Measurements from ENCODE around the gene LRP1B.

The LRP1B gene

GRCh38 chr2:140814141-140814540 lies 1316.7 kb downstream of the LRP1B start:
- H3K27ac ChIP-seq (ENCODE audit: low read length): no peak overlapping the region
- no peaks in the 10 kb centered on the region for H3K27me3 ChIP-seq (ENCODE audit: control insufficient read depth in 1 of 2, insufficient read depth in 2 of 2, low read length in 2 of 2)
- no peak overlapping the region for H3K9ac ChIP-seq (ENCODE audit: low read length in 2 of 2)
- H3K9me3 ChIP-seq (ENCODE audit: control insufficient read depth in 2 of 2, low read length in 2 of 2): no peaks in the 10 kb centered on the region
- H3K4me1 ChIP-seq (ENCODE audit: control insufficient read depth, insufficient read depth, low read length): no peaks in the 10 kb centered on the region
- no peak overlapping the region for H3K4me3 ChIP-seq (ENCODE audit: low read length in 2 of 2)
- H3K36me3 ChIP-seq (ENCODE audit: control insufficient read depth in 2 of 2, insufficient read depth in 2 of 2, low read length in 2 of 2): no peaks in the 10 kb centered on the region

DNA sequence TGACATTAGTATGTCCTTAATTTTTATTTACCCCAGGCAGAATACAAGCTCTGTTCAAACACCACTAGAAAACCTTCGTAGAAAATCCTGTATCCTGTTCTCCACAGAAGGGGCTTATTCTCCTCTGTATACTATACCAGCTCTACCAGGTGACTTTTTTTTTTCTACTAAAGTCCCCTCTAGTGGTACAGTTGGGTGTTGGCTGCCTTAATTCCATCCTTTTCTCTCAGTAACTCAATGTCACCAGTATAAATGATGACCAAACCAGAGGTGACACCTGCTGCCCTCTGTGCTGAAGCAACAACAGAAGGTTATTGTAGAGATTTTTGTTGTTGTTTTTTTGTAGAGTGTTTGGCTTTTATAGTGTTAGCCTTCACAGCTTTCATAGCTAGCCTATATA lies 1322.0 kb downstream of the LRP1B start:
- Histone ChIP-seq H3K27me3 (ENCODE audit: control insufficient read depth in 1 of 2, insufficient read depth in 2 of 2, low read length in 2 of 2) (no peaks in the 10 kb centered on the region), H3K9ac (ENCODE audit: low read length in 2 of 2) (no peak overlapping the region)

GRCh38 chr2:140808211-140808610 lies 1322.6 kb downstream of the LRP1B start:
- Histone ChIP-seq H3K4me3 (ENCODE audit: low read length in 2 of 2) (no peak overlapping the region), H3K4me1 (ENCODE audit: control insufficient read depth, insufficient read depth, low read length) (no peaks in the 10 kb centered on the region), H3K9me3 (ENCODE audit: control insufficient read depth in 2 of 2, low read length in 2 of 2) (no peaks in the 10 kb centered on the region), H3K27me3 (ENCODE audit: control insufficient read depth in 1 of 2, insufficient read depth in 2 of 2, low read length in 2 of 2) (no peaks in the 10 kb centered on the region), H3K27ac (ENCODE audit: low read length) (no peak overlapping the region), H3K36me3 (ENCODE audit: control insufficient read depth in 2 of 2, insufficient read depth in 2 of 2, low read length in 2 of 2) (no peaks in the 10 kb centered on the region), H3K9ac (ENCODE audit: low read length in 2 of 2) (no peak overlapping the region)

More for the DNA sequence above, 1322.0 kb downstream of the LRP1B start:
- H3K9me3 ChIP-seq (ENCODE audit: control insufficient read depth in 2 of 2, low read length in 2 of 2): no peaks in the 10 kb centered on the region
- no peak overlapping the region for H3K4me3 ChIP-seq (ENCODE audit: low read length in 2 of 2)
- no peaks in the 10 kb centered on the region for H3K4me1 ChIP-seq (ENCODE audit: control insufficient read depth, insufficient read depth, low read length)
- H3K27ac ChIP-seq (ENCODE audit: low read length): no peak overlapping the region
- no peaks in the 10 kb centered on the region for H3K36me3 ChIP-seq (ENCODE audit: control insufficient read depth in 2 of 2, insufficient read depth in 2 of 2, low read length in 2 of 2)

DNA sequence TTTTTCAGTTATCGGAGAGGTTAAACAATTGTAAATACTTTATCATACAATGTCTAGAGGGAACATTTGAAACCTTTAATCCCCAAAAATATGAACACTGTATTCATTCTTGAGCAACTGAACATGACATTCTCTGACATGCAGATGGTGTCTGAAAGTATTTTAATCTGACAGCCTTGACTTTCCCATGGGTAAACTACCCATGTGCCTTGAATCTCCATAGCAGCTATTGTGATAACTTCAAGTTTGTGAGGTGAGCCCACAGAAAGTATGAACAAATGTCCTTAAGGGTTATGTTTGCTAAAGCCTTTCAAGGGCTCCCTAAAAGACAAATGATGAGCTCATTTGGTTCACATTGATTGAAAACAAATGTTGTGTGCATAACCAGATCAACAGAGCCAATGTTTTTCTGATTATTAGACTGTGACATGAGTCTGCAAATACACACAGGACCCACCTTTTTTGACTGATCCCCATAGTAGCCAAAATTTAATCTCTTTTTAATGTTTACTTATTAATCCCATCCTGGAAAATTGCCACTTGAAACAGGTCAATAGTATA lies 1326.0 kb downstream of the LRP1B start:
- no peaks in the 10 kb centered on the region for H3K36me3 ChIP-seq (ENCODE audit: control insufficient read depth in 2 of 2, insufficient read depth in 2 of 2, low read length in 2 of 2)
- no peaks in the 10 kb centered on the region for H3K9me3 ChIP-seq (ENCODE audit: control insufficient read depth in 2 of 2, low read length in 2 of 2)
- no peaks in the 10 kb centered on the region for H3K27me3 ChIP-seq (ENCODE audit: control insufficient read depth in 1 of 2, insufficient read depth in 2 of 2, low read length in 2 of 2)
- no peak overlapping the region for H3K27ac ChIP-seq (ENCODE audit: low read length)
- H3K4me1 ChIP-seq (ENCODE audit: control insufficient read depth, insufficient read depth, low read length): no peaks in the 10 kb centered on the region
- no peak overlapping the region for H3K4me3 ChIP-seq (ENCODE audit: low read length in 2 of 2)
- H3K9ac ChIP-seq (ENCODE audit: low read length in 2 of 2): no peak overlapping the region

DNA sequence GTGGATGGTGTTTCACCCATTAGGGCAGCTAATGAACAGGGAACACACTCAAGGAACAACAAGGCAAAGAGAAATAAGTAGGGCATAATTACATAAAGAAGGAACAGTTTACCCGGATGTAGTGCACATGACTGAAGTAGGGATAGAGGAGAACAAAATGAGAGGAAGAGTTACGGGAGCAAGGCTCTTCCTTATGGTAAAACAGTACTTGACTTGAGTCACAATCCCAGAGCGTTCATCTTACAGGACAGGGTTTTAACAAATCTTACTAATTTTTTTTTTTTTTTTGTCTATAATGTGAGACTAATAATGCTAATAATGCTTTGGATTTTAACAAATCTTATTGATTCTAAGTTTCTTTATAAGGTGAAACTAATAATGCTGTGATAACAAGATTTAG lies 1329.5 kb downstream of the LRP1B start:
- Histone ChIP-seq H3K27ac (ENCODE audit: low read length) (no peak overlapping the region), H3K36me3 (ENCODE audit: control insufficient read depth in 2 of 2, insufficient read depth in 2 of 2, low read length in 2 of 2) (no peaks in the 10 kb centered on the region), H3K4me3 (ENCODE audit: low read length in 2 of 2) (no peak overlapping the region), H3K27me3 (ENCODE audit: control insufficient read depth in 1 of 2, insufficient read depth in 2 of 2, low read length in 2 of 2) (no peaks in the 10 kb centered on the region), H3K9ac (ENCODE audit: low read length in 2 of 2) (no peak overlapping the region), H3K4me1 (ENCODE audit: control insufficient read depth, insufficient read depth, low read length) (no peaks in the 10 kb centered on the region), H3K9me3 (ENCODE audit: control insufficient read depth in 2 of 2, low read length in 2 of 2) (no peaks in the 10 kb centered on the region)

DNA sequence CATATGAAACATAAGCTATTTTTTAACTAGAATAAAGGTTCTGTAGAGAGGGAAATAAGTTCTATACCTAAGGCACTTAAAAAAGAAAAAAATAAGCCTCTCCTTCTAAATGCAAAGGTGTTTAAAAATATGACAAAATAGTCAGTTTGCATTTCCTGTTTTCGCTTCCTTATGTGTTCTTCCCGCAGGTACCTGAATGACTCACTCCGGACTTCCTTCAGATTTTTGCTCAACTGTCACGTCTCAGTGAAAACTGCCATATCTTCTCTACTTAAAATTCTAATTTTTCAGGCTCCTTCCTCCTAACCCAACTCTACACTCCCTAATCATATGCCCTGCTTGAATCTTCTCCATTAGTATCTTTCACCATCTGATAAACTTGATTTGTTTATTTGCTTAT lies 1333.1 kb downstream of the LRP1B start:
- H3K27me3 ChIP-seq (ENCODE audit: control insufficient read depth in 1 of 2, insufficient read depth in 2 of 2, low read length in 2 of 2): no peaks in the 10 kb centered on the region
- H3K9me3 ChIP-seq (ENCODE audit: control insufficient read depth in 2 of 2, low read length in 2 of 2): no peaks in the 10 kb centered on the region
- no peak overlapping the region for H3K9ac ChIP-seq (ENCODE audit: low read length in 2 of 2)
- H3K36me3 ChIP-seq (ENCODE audit: control insufficient read depth in 2 of 2, insufficient read depth in 2 of 2, low read length in 2 of 2): no peaks in the 10 kb centered on the region
- no peak overlapping the region for H3K4me3 ChIP-seq (ENCODE audit: low read length in 2 of 2)
- H3K4me1 ChIP-seq (ENCODE audit: control insufficient read depth, insufficient read depth, low read length): no peaks in the 10 kb centered on the region
- no peak overlapping the region for H3K27ac ChIP-seq (ENCODE audit: low read length)

GRCh38 chr2:140791802-140792201 lies 1339.0 kb downstream of the LRP1B start:
- Histone ChIP-seq H3K4me3 (ENCODE audit: low read length in 2 of 2) (no peak overlapping the region), H3K9ac (ENCODE audit: low read length in 2 of 2) (no peak overlapping the region), H3K9me3 (ENCODE audit: control insufficient read depth in 2 of 2, low read length in 2 of 2) (no peaks in the 10 kb centered on the region), H3K36me3 (ENCODE audit: control insufficient read depth in 2 of 2, insufficient read depth in 2 of 2, low read length in 2 of 2) (no peaks in the 10 kb centered on the region), H3K27ac (ENCODE audit: low read length) (no peak overlapping the region), H3K4me1 (ENCODE audit: control insufficient read depth, insufficient read depth, low read length) (no peaks in the 10 kb centered on the region), H3K27me3 (ENCODE audit: control insufficient read depth in 1 of 2, insufficient read depth in 2 of 2, low read length in 2 of 2) (no peaks in the 10 kb centered on the region)

- H3K36me3 ChIP-seq (ENCODE audit: control insufficient read depth in 2 of 2, insufficient read depth in 2 of 2, low read length in 2 of 2): no peaks in the 10 kb centered on the region
- H3K4me1 ChIP-seq (ENCODE audit: control insufficient read depth, insufficient read depth, low read length): no peaks in the 10 kb centered on the region
- H3K9ac ChIP-seq (ENCODE audit: low read length in 2 of 2): no peak overlapping the region
- no peak overlapping the region for H3K4me3 ChIP-seq (ENCODE audit: low read length in 2 of 2)
- H3K27me3 ChIP-seq (ENCODE audit: control insufficient read depth in 1 of 2, insufficient read depth in 2 of 2, low read length in 2 of 2): no peaks in the 10 kb centered on the region
- H3K9me3 ChIP-seq (ENCODE audit: control insufficient read depth in 2 of 2, low read length in 2 of 2): no peaks in the 10 kb centered on the region
- H3K27ac ChIP-seq (ENCODE audit: low read length): no peak overlapping the region
Measured at GRCh38 chr2:140786585-140786984, 1344.2 kb downstream of the LRP1B start.

DNA sequence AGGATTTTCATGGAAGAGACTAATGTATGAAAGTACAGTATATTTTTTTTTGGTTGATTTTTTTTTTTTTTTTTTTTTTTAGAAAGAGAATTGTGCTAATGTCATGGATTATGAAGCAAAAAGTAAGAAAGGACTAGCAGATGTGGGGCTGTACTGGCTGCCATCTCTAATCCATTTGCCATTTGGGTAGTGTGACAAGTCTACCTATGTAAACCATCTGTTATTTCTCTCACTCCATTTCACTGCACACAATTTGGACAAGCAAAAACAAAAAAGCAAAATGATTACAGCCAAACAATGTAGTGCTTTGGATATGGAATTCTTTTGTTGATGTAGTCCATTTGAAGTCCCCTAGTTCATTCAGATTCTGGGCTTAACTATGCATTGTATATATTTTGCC lies 1355.4 kb downstream of the LRP1B start:
- no peaks in the 10 kb centered on the region for H3K36me3 ChIP-seq (ENCODE audit: control insufficient read depth in 2 of 2, insufficient read depth in 2 of 2, low read length in 2 of 2)
- no peaks in the 10 kb centered on the region for H3K4me1 ChIP-seq (ENCODE audit: control insufficient read depth, insufficient read depth, low read length)

DNA sequence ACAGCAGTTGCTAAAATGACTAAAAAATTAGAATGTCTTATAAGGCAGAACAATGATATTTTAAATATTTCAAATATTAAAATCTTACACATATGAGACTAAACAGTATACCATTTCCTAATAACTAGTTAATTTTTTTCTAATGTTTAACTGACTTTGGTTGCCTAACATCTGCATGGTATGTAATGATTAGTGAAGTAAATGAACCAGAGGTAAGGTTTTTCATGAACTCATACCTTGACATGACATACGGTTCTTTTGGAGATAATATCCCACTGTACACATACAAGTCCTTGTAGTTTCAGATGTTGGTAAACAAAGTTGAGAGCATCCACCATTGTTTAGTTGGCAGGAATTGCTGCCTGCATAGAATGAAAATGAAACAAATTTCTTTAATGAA lies 1360.2 kb downstream of the LRP1B start:
- no peak overlapping the region for H3K9ac ChIP-seq (ENCODE audit: low read length in 2 of 2)
- no peak overlapping the region for H3K27ac ChIP-seq (ENCODE audit: low read length)
- no peaks in the 10 kb centered on the region for H3K36me3 ChIP-seq (ENCODE audit: control insufficient read depth in 2 of 2, insufficient read depth in 2 of 2, low read length in 2 of 2)
- no peaks in the 10 kb centered on the region for H3K4me1 ChIP-seq (ENCODE audit: control insufficient read depth, insufficient read depth, low read length)
- H3K9me3 ChIP-seq (ENCODE audit: control insufficient read depth in 2 of 2, low read length in 2 of 2): no peaks in the 10 kb centered on the region
- H3K27me3 ChIP-seq (ENCODE audit: control insufficient read depth in 1 of 2, insufficient read depth in 2 of 2, low read length in 2 of 2): no peaks in the 10 kb centered on the region
- no peak overlapping the region for H3K4me3 ChIP-seq (ENCODE audit: low read length in 2 of 2)

More for the DNA sequence above, 1355.4 kb downstream of the LRP1B start:
- Histone ChIP-seq H3K9me3 (ENCODE audit: control insufficient read depth in 2 of 2, low read length in 2 of 2) (no peaks in the 10 kb centered on the region), H3K27me3 (ENCODE audit: control insufficient read depth in 1 of 2, insufficient read depth in 2 of 2, low read length in 2 of 2) (no peaks in the 10 kb centered on the region), H3K4me3 (ENCODE audit: low read length in 2 of 2) (no peak overlapping the region), H3K9ac (ENCODE audit: low read length in 2 of 2) (no peak overlapping the region), H3K27ac (ENCODE audit: low read length) (no peak overlapping the region)

DNA sequence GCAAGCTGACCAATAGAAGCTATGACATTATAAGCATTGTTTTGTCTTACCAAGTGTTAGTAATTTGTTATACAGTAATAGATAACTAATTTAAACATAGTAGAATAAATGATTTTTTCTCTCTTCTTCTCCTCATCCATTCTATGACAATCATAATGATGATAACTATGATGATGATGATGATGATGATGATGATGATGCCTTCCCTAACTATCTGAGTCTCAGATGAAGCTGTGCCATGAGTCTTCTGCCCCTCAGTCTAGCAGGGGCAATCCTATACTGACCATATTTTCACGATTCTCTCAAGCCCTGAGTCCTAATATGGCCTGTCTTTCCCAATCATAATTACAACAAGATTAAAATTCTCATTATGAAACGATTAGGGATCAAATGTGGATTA lies 1369.0 kb downstream of the LRP1B start:
- H3K9ac ChIP-seq (ENCODE audit: low read length in 2 of 2): no peak overlapping the region
- H3K36me3 ChIP-seq (ENCODE audit: control insufficient read depth in 2 of 2, insufficient read depth in 2 of 2, low read length in 2 of 2): no peaks in the 10 kb centered on the region
- no peak overlapping the region for H3K27ac ChIP-seq (ENCODE audit: low read length)
- H3K9me3 ChIP-seq (ENCODE audit: control insufficient read depth in 2 of 2, low read length in 2 of 2): peaks cover 0 to 2% of the 10 kb centered on the region in 2 donors
- H3K4me1 ChIP-seq (ENCODE audit: control insufficient read depth, insufficient read depth, low read length): no peaks in the 10 kb centered on the region
- H3K27me3 ChIP-seq (ENCODE audit: control insufficient read depth in 1 of 2, insufficient read depth in 2 of 2, low read length in 2 of 2): no peaks in the 10 kb centered on the region
- H3K4me3 ChIP-seq (ENCODE audit: low read length in 2 of 2): no peak overlapping the region

Measured in stomach smooth muscle (tissue), 2 donors.